ENCODE measurements around the gene ATRIP. TPM values are rescaled to one million over a fixed set of nuclear protein-coding genes. Genes with fewer than 3 reads are reported as not detected.

ATRIP gene
- total and polyA plus RNA-seq, 2 of the 4 experiments (the other 2 are of a cell fraction): 6.8 to 10.8 TPM

- Histone ChIP-seq H2AK5ac (ENCODE audit: low read depth, low read length) (no peak overlapping the region), H3K79me1 (ENCODE audit: low read depth in 1 of 2, low read length in 2 of 2) (peaks cover 12 to 32% of the 10 kb centered on the region in 2 experiments; a peak in 3 of 4 replicates), H3K9ac (ENCODE audit: low read depth, low read length) (no peak overlapping the region), H3K4me2 (ENCODE audit: low read depth, low read length) (no peak overlapping the region), H2AFZ (replicated peaks; ENCODE audit: low read length, poor library complexity) (peak overlapping the region; percentile 26), H3K4ac (ENCODE audit: low read depth, low read length) (peak overlapping the region; percentile 47), H2BK5ac (ENCODE audit: low read depth, low read length, poor library complexity, severe bottlenecking) (peak overlapping the region; percentile 77), H2BK120ac (ENCODE audit: low read depth, low read length) (peak overlapping the region; percentile 41; the same call in 1 of the 2 replicates), H3K4me3 (ENCODE audit: insufficient read depth, low read depth, low read length) (no peak overlapping the region), H2BK20ac (ENCODE audit: low read depth, low read length) (peak overlapping the region; percentile 61; the same call in 1 of the 2 replicates), H3K27me3 (ENCODE audit: control insufficient read depth, insufficient read depth, low read length) (no peaks in the 10 kb centered on the region), H2AK9ac (replicated peaks; ENCODE audit: low read depth, low read length, poor library complexity) (peak overlapping the region; percentile 66), H4K20me1 (ENCODE audit: insufficient read depth, low read length) (peaks cover 7% of the 10 kb centered on the region), H4K5ac (ENCODE audit: low read depth, low read length) (peak overlapping the region; percentile 71; the same call in 1 of the 2 replicates), H3K9me3 (ENCODE audit: control insufficient read depth, insufficient read depth, low read length) (no peaks in the 10 kb centered on the region), H3K36me3 (ENCODE audit: control insufficient read depth, insufficient read depth, low read length) (peaks cover 18% of the 10 kb centered on the region), H3K4me1 (ENCODE audit: control insufficient read depth, insufficient read depth, low read length) (peaks cover 8% of the 10 kb centered on the region; the same call in 1 of the 2 replicates), H2BK15ac (ENCODE audit: low read depth, low read length) (no peak overlapping the region), H3K23ac (ENCODE audit: low read depth, low read length) (no peak overlapping the region), H3K18ac (ENCODE audit: low read depth, low read length) (peak overlapping the region; percentile 68), H3K27ac (ENCODE audit: insufficient read depth, low read length) (0 out of 2 replicates have a peak overlapping the region, but pooled peaks have one; percentile 21), H4K91ac (ENCODE audit: insufficient read depth, low read depth, low read length) (peak overlapping the region; percentile 83), H3K9me1 (ENCODE audit: insufficient read depth, low read length) (peaks cover 5% of the 10 kb centered on the region), H4K8ac (ENCODE audit: low read depth in 2 of 2, low read length in 2 of 2) (peak overlapping the region in 1 of 2 experiments; percentile 8; a peak in 1 of 4 replicates), H3K56ac (ENCODE audit: extremely low read depth, insufficient read depth, low read length) (no peak overlapping the region), H3K14ac (replicated peaks; ENCODE audit: low read depth, low read length) (no peak overlapping the region)
- ChIA-PET CTCF (interaction anchor here (0.9 to 2.7 kb wide), 3 partner anchors 32 to 159 kb away, joined by 4 to 16 read pairs (median 4); no protein-coding TSS in a partner anchor), POLR2A (ENCODE audit: unreplicated experiment) (no interaction called here)
- no peak for ATAC-seq (ENCODE audit: low read depth)
- 81% methylated on average over 9 of the region's 16 CpGs; no CpG with 5 or more reads in 1 of the 2 experiments for WGBS, 2 experiments (ENCODE audit: extremely low coverage in 2 of 2, insufficient read length in 1 of 2)
- intact Hi-C loops (cut with micrococcal nuclease) (no loop called here), dilution Hi-C loops (cut with HindIII; ENCODE audit: low sequenced_read_pairs, unreplicated experiment) (no loop called here), in situ Hi-C loops (cut with MboI; ENCODE audit: low sequenced_read_pairs) (no loop called here)
- TF ChIP-seq MAFK (IDR thresholded peaks at IDR 0.05; ENCODE audit: low read depth, low read length) (no peak), RAD21 (IDR thresholded peaks at IDR 0.05; ENCODE audit: low read length) (no peak), CEBPB (IDR thresholded peaks at IDR 0.05; ENCODE audit: low read depth, low read length) (no peak), NFE2L2 (IDR thresholded peaks at IDR 0.05; ENCODE audit: low read depth, low read length) (no peak), ELK1 (IDR thresholded peaks at IDR 0.05; ENCODE audit: borderline replicate concordance, low read depth, low read length) (no peak), CTCF (conservative IDR thresholded peaks at IDR 0.05; ENCODE audit: low read depth, low read length) (0 out of 2 replicates have a peak, but pooled peaks have one; percentile 16)
- BruUV-seq (replicated peaks): no TSS peak
- peak; percentile 14 for DNase-seq
These were observed 13.8 kb upstream of the ATRIP start for GRCh38 chr3:48432411-48433371.

Data from IMR-90 (cell line).